Neural cell (in vitro differentiated cells): ENCODE results near the gene FAIM.

Source experiments
- CTCF ChIP-seq: fragments of 450-650 bp; IDR thresholded peaks from 2 replicates; pipeline ENCODE4 v1.5.1; 2014; ENCODE audit warnings: antibody characterized with exemption, mild to moderate bottlenecking, moderate library complexity; ENCODE audit not compliant: poor library complexity, severe bottlenecking
- EP300 ChIP-seq: fragments of 450-650 bp; conservative IDR thresholded peaks from 2 replicates; pipeline ENCODE4 v1.6.1; 2014; ENCODE audit warnings: antibody characterized with exemption, mild to moderate bottlenecking, moderate library complexity; ENCODE audit not compliant: poor library complexity, severe bottlenecking
- EZH2 ChIP-seq: fragments of 200-600, 300-800 bp; shearing (Covaris generic), sonication (generic); IDR thresholded peaks from 2 replicates; pipeline ENCODE4 v1.6.1; 2014; ENCODE audit warnings: antibody characterized with exemption, low read length, borderline replicate concordance, mild to moderate bottlenecking; ENCODE audit not compliant: insufficient read depth, poor library complexity, severe bottlenecking
- POLR2AphosphoS5 ChIP-seq: IDR thresholded peaks from 2 replicates; pipeline ENCODE4 v1.6.1; 2012
- RAD21 ChIP-seq: fragments of 450-650 bp; conservative IDR thresholded peaks from 2 replicates; pipeline ENCODE4 v1.6.1; 2014; ENCODE audit warnings: antibody characterized with exemption, mild to moderate bottlenecking, moderate library complexity
- REST ChIP-seq: IDR thresholded peaks from 2 replicates; pipeline ENCODE4 v1.6.1; 2012; ENCODE audit warnings: borderline replicate concordance
- TAF1 ChIP-seq: IDR thresholded peaks from 2 replicates; pipeline ENCODE4 v1.6.1; 2012; ENCODE audit warnings: low read depth

GRCh38 chr3:138569090-138569489 lies 39.5 kb upstream of the FAIM start:
- TF ChIP-seq EZH2 (no peak), POLR2AphosphoS5 (no peak), CTCF (no peak), REST (no peak), TAF1 (no peak), EP300 (no peak), RAD21 (no peak)
